K562 (cell line): ENCODE results near the gene MCM7. TPM values are rescaled to one million over a fixed set of nuclear protein-coding genes. Genes with fewer than 3 reads are reported as not detected.

Experiments
- DLX4 ChIP-seq: fragments of 250-450 bp; sonication (Bioruptor Pico); IDR thresholded peaks from 2 replicates; pipeline ENCODE4 v1.6.1; 2021; ENCODE audit warnings: mild to moderate bottlenecking
- E4F1 ChIP-seq: fragments of 250-450 bp; sonication (Bioruptor Pico); IDR thresholded peaks from 2 replicates; pipeline ENCODE4 v1.5.0; 2021; ENCODE audit warnings: mild to moderate bottlenecking, borderline replicate concordance
- ETS2 ChIP-seq: IDR thresholded peaks from 2 replicates; pipeline ENCODE4 v1.6.1; 2016; ENCODE audit warnings: borderline replicate concordance, missing genetic modification characterization, mild to moderate bottlenecking, moderate library complexity, missing compliant biosample characterization; ENCODE audit not compliant: poor library complexity, severe bottlenecking
- FOXA1 ChIP-seq: fragments of 450-650 bp; IDR thresholded peaks from 2 replicates; pipeline ENCODE4 v1.6.1; 2016; ENCODE audit warnings: mild to moderate bottlenecking, borderline replicate concordance
- HMGXB4 ChIP-seq: sonication (generic); formaldehyde crosslinking; IDR thresholded peaks from 2 replicates; pipeline ENCODE4 v1.8.1; 2023; ENCODE audit warnings: mild to moderate bottlenecking, missing genetic modification reagents
- MCM7 ChIP-seq, 2 experiments: fragments of 450-650 bp; IDR thresholded peaks; 2 replicates each; pipeline ENCODE4 v1.6.1; 2016 to 2018
- PCBP2 ChIP-seq: fragments of 200-400 bp; formaldehyde crosslinking; IDR thresholded peaks from 2 replicates; pipeline ENCODE4 v1.6.1; 2018; ENCODE audit warnings: low read length, low read depth, mild to moderate bottlenecking, moderate library complexity; ENCODE audit not compliant: poor library complexity, severe bottlenecking
- PYGO2 ChIP-seq: fragments of 450-650 bp; IDR thresholded peaks from 2 replicates; pipeline ENCODE4 v1.6.1; 2016; ENCODE audit warnings: mild to moderate bottlenecking, missing genetic modification characterization, moderate library complexity, missing compliant biosample characterization
- RBM17 ChIP-seq: fragments of 200-400 bp; formaldehyde crosslinking; IDR thresholded peaks from 2 replicates; pipeline ENCODE4 v1.6.1; 2017; ENCODE audit warnings: low read depth, mild to moderate bottlenecking, low read length, borderline replicate concordance
- RBM34 ChIP-seq: fragments of 200-400 bp; formaldehyde crosslinking; IDR thresholded peaks from 2 replicates; pipeline ENCODE4 v1.6.1; 2018; ENCODE audit warnings: low read length, borderline replicate concordance; ENCODE audit not compliant: insufficient read depth
- SFPQ ChIP-seq: fragments of 200-400 bp; formaldehyde crosslinking; IDR thresholded peaks from 2 replicates; pipeline ENCODE4 v1.6.1; 2017; ENCODE audit warnings: mild to moderate bottlenecking, low read depth, low read length, moderate library complexity
- SMARCA5 ChIP-seq: fragments of 450-650 bp; IDR thresholded peaks from 2 replicates; pipeline ENCODE4 v1.6.1; 2016
- SNAPC5 ChIP-seq: fragments of 250-450 bp; sonication (Bioruptor Pico); IDR thresholded peaks from 2 replicates; pipeline ENCODE4 v1.8.0; 2021; ENCODE audit warnings: moderate library complexity, mild to moderate bottlenecking, inconsistent platforms
- SRSF3 ChIP-seq: fragments of 200-400 bp; formaldehyde crosslinking; IDR thresholded peaks from 2 replicates; pipeline ENCODE4 v1.6.1; 2016; ENCODE audit warnings: mild to moderate bottlenecking, low read length, moderate library complexity; ENCODE audit not compliant: insufficient read depth
- ZBTB1 ChIP-seq: sonication (generic); formaldehyde crosslinking; IDR thresholded peaks from 2 replicates; pipeline ENCODE4 v1.8.1; 2023; ENCODE audit warnings: missing genetic modification reagents, low read depth, mild to moderate bottlenecking, borderline replicate concordance
- ZBTB26 ChIP-seq: fragments of 450-650 bp; formaldehyde crosslinking; IDR thresholded peaks from 2 replicates; pipeline ENCODE4 v1.4.0; 2022; ENCODE audit warnings: missing genetic modification characterization
- ZNF583 ChIP-seq: fragments of 250-450 bp; sonication (Bioruptor Pico); IDR thresholded peaks from 2 replicates; pipeline ENCODE4 v1.4.0; 2020
- ZNF586 ChIP-seq: fragments of 450-650 bp; formaldehyde crosslinking; conservative IDR thresholded peaks from 2 replicates; pipeline ENCODE4 v1.4.0; 2020; ENCODE audit warnings: mild to moderate bottlenecking, moderate library complexity
- ZNF79 ChIP-seq: fragments of 250-450 bp; sonication (Bioruptor Pico); IDR thresholded peaks from 2 replicates; pipeline ENCODE4 v1.4.0; 2020; ENCODE audit warnings: low read depth, mild to moderate bottlenecking, moderate library complexity
- polyA plus RNA-seq, 8 experiments: library from polyadenylated mRNA; depleted of rRNA in 4 of 8; stranded (reverse) in 5 of 8; unstranded in 3 of 8; fragments of >200 nt; fragmentation: Nextera tagmentation in 2 of 8; fragmentation: Illumina TruSeq in 1 of 8; extraction: Ambion mirVana in 2 of 8; extraction: Trizol in 1 of 8; gene quantifications; 2 replicates each; pipeline versions ENCODE4 v1.2.1 to v1.2.3, GENCODE V29; 2011 to 2014; ENCODE audit warnings: inconsistent platforms in 1 of 8, missing spikeins in 1 of 8
- total RNA-seq, 7 experiments: library from RNA; depleted of rRNA in 6 of 7; stranded (reverse); fragments of >200 nt in 6 of 7; fragmentation: Illumina TruSeq in 2 of 7; extraction: Trizol in 2 of 7; gene quantifications; 2 replicates each; pipeline versions ENCODE4 v1.2.1 to v1.2.3, GENCODE V29; 2011 to 2021; ENCODE audit warnings: low replicate concordance in 1 of 7

The MCM7 gene
- total and polyA plus RNA-seq, 9 of the 15 experiments (the other 6 are each of a cell fraction or from before 2014, with no cell fraction given) = 329 to 856 (median 437) TPM

- TF ChIP-seq MCM7 (IDR thresholded peaks at IDR 0.05) (no peak), E4F1 (CRISPR knock-in tag) (no peak), SMARCA5 (no peak), ZBTB26 (CRISPR knock-in tag) (no peak), DLX4 (no peak), ZNF583 (no peak), ZNF79 (no peak), RBM17 (no peak), HMGXB4 (0 out of 2 replicates have a peak, but pooled peaks have one; percentile 0), ZNF586 (CRISPR knock-in tag) (no peak), RBM34 (no peak), PYGO2 (no peak), SFPQ (no peak), PCBP2 (no peak), ETS2 (tag) (no peak), ZBTB1 (CRISPR knock-in tag) (0 out of 2 replicates have a peak, but pooled peaks have one; percentile 46), SRSF3 (no peak), SNAPC5 (CRISPR knock-in tag) (no peak), FOXA1 (no peak)
Observed at GRCh38 chr7:100127866-100128636, 26.9 kb upstream of the MCM7 start (continued).
